ENCODE data around the gene PTPRT.

PTPRT gene

DNA sequence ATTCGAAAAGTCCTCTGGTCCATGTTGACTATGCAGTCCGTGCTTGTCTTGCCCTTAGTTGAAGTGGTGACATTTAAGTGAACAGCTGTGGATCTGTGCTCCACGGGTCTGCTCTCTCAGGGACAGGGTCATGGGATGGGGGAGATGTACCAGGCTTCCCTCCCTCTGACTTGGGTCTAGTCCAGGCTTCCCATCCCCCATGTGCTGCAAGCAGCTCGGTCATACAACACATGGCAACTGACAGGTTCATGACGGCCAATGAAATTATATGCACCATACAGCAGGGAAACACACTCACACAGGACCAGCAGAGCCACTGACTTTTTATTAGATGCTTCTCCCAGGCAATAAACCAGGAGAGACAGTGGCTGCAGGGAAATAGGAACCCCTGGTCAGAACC is 201.4 kb downstream of the PTPRT start:
- Histone ChIP-seq H3K9me3 (ENCODE audit: control insufficient read depth, low read length) (no peaks in the 10 kb centered on the region), H3K4me3 (ENCODE audit: low read length) (no peak overlapping the region), H3K9ac (ENCODE audit: low read length) (no peak overlapping the region), H3K4me1 (ENCODE audit: control insufficient read depth, insufficient read depth, low read length) (no peaks in the 10 kb centered on the region), H3K36me3 (ENCODE audit: control insufficient read depth, insufficient read depth, low read length, severe bottlenecking) (no peaks in the 10 kb centered on the region), H3K27me3 (replicated peaks; ENCODE audit: control insufficient read depth, insufficient read depth, low read length) (no peaks in the 10 kb centered on the region)
- DNase-seq (ENCODE audit: low read depth), result no peak

DNA sequence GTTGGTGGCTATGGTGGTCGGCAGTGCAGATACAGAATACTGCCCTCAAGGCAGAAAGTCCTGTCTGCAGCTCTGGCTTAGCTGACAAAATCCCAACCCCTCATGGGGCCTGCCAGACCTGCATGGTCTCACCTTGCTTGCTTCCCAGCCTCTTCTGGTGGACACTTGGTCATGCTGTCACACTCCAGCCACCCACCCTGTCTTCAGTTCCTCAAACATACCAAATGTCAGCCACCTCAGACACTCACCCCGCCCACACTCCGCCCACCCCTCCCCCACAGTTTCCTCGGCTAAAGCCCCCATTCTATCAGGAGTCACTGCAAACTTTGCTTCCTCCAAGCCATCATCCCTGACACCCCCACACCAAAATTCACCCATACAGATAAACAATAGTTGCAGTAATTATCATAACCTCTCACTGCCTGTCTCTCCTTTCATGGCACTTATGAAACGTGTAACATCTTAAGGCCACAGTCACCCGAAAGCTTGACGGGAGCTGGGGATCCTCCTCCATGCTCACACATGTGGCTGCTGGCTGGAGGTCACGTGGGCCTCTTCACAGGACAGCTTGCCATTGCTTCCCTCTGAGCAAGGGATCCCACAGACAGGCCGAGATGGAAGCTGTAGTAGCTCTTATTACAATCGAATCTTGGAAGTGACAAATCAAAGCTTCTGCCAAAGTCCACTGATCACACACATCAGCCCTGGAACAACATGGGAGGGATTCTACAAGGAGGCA is 202.2 kb downstream of the PTPRT start:
- DNase-seq (ENCODE audit: low read depth), result no peak
- Histone ChIP-seq H3K27me3 (replicated peaks; ENCODE audit: control insufficient read depth, insufficient read depth, low read length) (no peaks in the 10 kb centered on the region), H3K36me3 (ENCODE audit: control insufficient read depth, insufficient read depth, low read length, severe bottlenecking) (no peaks in the 10 kb centered on the region), H3K4me3 (ENCODE audit: low read length) (no peak overlapping the region), H3K4me1 (ENCODE audit: control insufficient read depth, insufficient read depth, low read length) (no peaks in the 10 kb centered on the region), H3K9ac (ENCODE audit: low read length) (no peak overlapping the region), H3K9me3 (ENCODE audit: control insufficient read depth, low read length) (no peaks in the 10 kb centered on the region)

DNA sequence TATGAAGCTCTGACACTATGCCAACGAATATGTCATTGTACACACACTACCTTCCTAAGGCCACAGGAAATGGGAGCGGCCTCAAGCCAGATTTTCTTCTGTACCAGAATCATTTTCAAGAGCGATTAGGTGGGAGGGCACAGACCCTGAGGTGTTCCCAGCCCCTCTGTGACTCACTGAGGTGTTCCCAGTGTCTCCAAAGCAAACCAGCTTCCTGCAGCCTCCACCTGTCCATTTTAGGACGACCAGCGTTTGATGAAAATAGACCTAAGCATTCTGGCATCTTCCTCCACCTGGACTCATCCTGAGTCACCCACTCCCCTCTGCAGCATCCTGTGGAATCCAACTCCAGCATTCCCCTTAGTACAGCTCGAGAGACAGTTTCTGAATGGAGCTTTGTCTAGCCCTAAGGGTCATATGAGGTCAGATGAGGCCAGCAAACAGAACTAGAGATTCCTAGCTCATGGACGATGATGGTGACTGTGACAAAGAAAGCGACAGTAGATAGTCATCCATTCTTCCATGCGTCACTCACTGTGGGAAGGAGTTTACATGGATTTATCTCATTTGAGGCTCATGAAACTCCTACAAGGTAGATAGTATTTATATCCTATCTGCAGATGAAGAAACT is 203.4 kb downstream of the PTPRT start:
- Histone ChIP-seq H3K4me3 (ENCODE audit: low read length) (no peak overlapping the region), H3K36me3 (ENCODE audit: control insufficient read depth, insufficient read depth, low read length, severe bottlenecking) (no peaks in the 10 kb centered on the region), H3K9me3 (ENCODE audit: control insufficient read depth, low read length) (no peaks in the 10 kb centered on the region), H3K4me1 (ENCODE audit: control insufficient read depth, insufficient read depth, low read length) (no peaks in the 10 kb centered on the region), H3K9ac (ENCODE audit: low read length) (no peak overlapping the region), H3K27me3 (replicated peaks; ENCODE audit: control insufficient read depth, insufficient read depth, low read length) (no peaks in the 10 kb centered on the region)
- no peak for DNase-seq (ENCODE audit: low read depth)

DNA sequence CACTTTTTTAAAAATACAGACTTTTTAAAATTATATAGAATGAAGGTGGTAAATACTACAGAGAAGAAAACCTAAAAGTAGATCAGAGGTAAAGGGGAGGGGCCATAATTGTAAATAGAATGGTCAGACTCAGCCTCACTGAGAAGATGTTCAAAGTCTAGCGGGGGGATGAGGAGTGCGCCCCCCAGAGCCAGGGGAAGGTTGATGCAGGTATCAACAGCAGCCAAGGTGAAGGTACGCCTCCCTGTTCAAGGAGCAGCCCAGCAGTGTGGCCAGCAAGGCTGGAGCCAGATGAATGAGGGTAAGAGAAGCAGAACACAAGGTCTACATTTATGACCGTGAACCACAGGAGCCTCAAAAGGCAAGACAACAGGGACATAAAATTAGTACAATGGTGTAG is 204.1 kb downstream of the PTPRT start:
- no peaks in the 10 kb centered on the region for H3K36me3 ChIP-seq (ENCODE audit: control insufficient read depth, insufficient read depth, low read length, severe bottlenecking)
- no peak for DNase-seq (ENCODE audit: low read depth)
- H3K9ac ChIP-seq (ENCODE audit: low read length), result no peak overlapping the region
- H3K27me3 ChIP-seq (replicated peaks; ENCODE audit: control insufficient read depth, insufficient read depth, low read length), result no peaks in the 10 kb centered on the region
- H3K4me3 ChIP-seq (ENCODE audit: low read length), result no peak overlapping the region
- H3K4me1 ChIP-seq (ENCODE audit: control insufficient read depth, insufficient read depth, low read length), result no peaks in the 10 kb centered on the region
- H3K9me3 ChIP-seq (ENCODE audit: control insufficient read depth, low read length), result no peaks in the 10 kb centered on the region

DNA sequence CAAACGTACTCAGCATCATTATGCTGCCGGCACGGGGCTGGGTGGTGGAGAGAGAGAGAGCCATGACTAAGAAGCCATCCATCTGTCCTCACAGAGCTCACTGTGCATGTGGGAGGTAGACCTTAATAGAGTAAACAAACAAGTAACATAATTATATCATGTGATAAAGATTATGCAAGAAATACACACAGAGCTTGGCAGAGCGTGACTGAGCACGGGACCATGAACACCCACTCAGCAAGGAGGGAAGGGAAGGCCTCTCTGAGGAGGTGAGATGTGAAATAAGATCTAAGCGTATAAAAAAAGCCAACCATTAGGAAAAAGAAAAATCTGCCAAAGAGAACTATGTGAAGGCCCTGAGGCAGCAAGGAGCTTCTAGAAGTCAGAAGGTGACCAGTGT is 207.5 kb downstream of the PTPRT start:
- Histone ChIP-seq H3K36me3 (ENCODE audit: control insufficient read depth, insufficient read depth, low read length, severe bottlenecking) (no peaks in the 10 kb centered on the region), H3K9ac (ENCODE audit: low read length) (no peak overlapping the region), H3K4me3 (ENCODE audit: low read length) (no peak overlapping the region), H3K4me1 (ENCODE audit: control insufficient read depth, insufficient read depth, low read length) (no peaks in the 10 kb centered on the region), H3K27me3 (replicated peaks; ENCODE audit: control insufficient read depth, insufficient read depth, low read length) (no peaks in the 10 kb centered on the region), H3K9me3 (ENCODE audit: control insufficient read depth, low read length) (no peaks in the 10 kb centered on the region)
- no peak for DNase-seq (ENCODE audit: low read depth)

DNA sequence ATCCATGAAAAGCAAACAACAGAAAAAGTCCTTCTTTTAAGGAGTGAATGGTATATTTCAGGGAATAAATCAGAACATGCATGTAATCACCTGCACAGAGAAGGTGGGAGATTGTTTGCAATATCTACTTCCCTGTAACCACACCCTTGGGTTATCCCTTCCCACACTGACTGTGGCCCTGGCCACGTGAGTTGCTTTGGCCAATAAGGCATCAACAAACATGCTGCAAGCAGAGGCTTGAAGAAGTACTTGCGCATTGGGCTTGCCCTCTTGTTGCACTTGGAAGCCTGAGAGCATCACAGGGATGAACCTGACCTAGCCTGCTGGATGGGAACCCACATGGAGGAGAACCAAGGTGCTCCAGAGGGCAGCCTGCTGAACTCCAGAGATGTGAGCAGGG is 208.5 kb downstream of the PTPRT start:
- no peaks in the 10 kb centered on the region for H3K9me3 ChIP-seq (ENCODE audit: control insufficient read depth, low read length)
- no peaks in the 10 kb centered on the region for H3K27me3 ChIP-seq (replicated peaks; ENCODE audit: control insufficient read depth, insufficient read depth, low read length)
- no peak overlapping the region for H3K4me3 ChIP-seq (ENCODE audit: low read length)

DNA sequence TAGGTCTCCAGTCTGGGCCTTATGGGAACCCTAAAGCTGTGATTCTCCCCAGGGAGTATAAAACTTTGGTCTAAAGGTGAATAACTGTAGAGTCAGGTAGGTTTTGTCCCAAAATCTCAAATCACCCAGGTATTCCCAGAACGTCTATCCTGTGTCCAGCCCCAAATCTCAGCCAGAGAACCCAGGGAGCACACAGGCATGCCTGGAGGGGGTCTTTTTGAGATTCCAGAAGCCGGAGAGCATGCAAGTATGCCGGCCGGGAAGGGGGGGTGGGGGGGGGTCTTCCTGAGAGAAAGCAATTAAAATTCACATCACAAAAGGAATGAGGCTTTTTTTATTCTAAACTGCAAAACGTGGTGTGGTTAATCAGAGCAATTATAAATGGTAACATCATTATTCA is 210.0 kb downstream of the PTPRT start:
- no peak for DNase-seq (ENCODE audit: low read depth)
- H3K4me1 ChIP-seq (ENCODE audit: control insufficient read depth, insufficient read depth, low read length), result no peaks in the 10 kb centered on the region
- H3K36me3 ChIP-seq (ENCODE audit: control insufficient read depth, insufficient read depth, low read length, severe bottlenecking), result no peaks in the 10 kb centered on the region
- no peak overlapping the region for H3K4me3 ChIP-seq (ENCODE audit: low read length)
- H3K27me3 ChIP-seq (replicated peaks; ENCODE audit: control insufficient read depth, insufficient read depth, low read length), result no peaks in the 10 kb centered on the region
- no peak overlapping the region for H3K9ac ChIP-seq (ENCODE audit: low read length)
- no peaks in the 10 kb centered on the region for H3K9me3 ChIP-seq (ENCODE audit: control insufficient read depth, low read length)

More for the DNA sequence above, 208.5 kb downstream of the PTPRT start:
- Histone ChIP-seq H3K9ac (ENCODE audit: low read length) (no peak overlapping the region), H3K36me3 (ENCODE audit: control insufficient read depth, insufficient read depth, low read length, severe bottlenecking) (no peaks in the 10 kb centered on the region), H3K4me1 (ENCODE audit: control insufficient read depth, insufficient read depth, low read length) (no peaks in the 10 kb centered on the region)
- DNase-seq (ENCODE audit: low read depth), result no peak

DNA sequence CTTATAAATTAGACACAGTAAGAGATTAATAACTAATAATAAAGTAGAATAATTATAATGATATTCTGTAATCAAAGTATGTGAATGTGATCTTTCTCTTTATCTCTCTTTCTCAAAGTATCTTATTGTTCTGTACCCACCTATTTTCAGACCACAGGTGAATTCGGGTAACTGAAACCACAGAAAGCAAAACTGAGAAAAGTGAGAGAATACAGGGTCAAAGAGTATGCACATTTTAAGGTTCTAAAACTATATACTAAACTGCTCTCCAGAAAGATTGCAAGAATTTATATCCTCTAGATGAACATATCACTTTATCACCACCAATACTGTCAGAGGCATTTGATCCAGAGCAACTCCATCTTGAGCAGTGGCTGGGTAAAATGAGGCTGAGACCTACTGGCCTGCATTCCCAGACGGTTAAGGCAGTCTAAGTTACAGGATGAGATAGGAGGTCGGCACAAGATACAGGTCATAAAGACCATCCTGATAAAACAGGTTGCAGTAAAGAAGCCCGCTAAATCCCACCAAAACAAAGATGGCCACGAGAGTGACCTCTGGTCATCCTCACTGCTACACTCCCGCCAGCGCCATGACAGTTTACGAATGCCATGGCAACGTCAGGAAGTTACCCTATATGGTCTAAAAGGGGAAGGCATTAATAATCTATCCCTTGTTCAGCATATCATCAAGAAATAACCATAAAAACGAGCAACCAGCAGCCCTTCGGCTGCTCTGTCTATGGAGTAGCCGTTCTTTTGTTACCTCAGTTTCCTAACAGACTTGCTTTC is 211.3 kb downstream of the PTPRT start:
- no peaks in the 10 kb centered on the region for H3K4me1 ChIP-seq (ENCODE audit: control insufficient read depth, insufficient read depth, low read length)
- no peaks in the 10 kb centered on the region for H3K9me3 ChIP-seq (ENCODE audit: control insufficient read depth, low read length)
- no peak overlapping the region for H3K4me3 ChIP-seq (ENCODE audit: low read length)
- H3K36me3 ChIP-seq (ENCODE audit: control insufficient read depth, insufficient read depth, low read length, severe bottlenecking), result no peaks in the 10 kb centered on the region
- DNase-seq (ENCODE audit: low read depth), result no peak
- no peak overlapping the region for H3K9ac ChIP-seq (ENCODE audit: low read length)
- no peaks in the 10 kb centered on the region for H3K27me3 ChIP-seq (replicated peaks; ENCODE audit: control insufficient read depth, insufficient read depth, low read length)

DNA sequence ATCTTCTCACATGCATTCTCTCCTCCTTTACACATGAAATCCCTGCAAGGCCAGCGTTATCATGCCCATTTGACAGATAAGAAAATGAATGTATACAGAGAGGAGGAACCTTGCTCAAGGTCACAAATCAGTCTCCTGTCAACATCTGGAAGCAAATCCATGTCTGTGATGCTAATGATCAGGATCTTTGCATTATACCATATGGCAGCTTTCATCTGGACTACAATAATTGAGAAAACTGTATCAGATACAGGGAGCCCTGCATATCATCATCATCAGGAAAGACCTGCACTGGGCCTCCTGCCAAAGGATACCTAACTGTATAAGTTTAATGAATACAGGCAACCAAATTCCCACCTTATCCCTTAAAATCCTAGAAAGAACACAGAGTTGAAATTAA is 213.7 kb downstream of the PTPRT start:
- H3K9ac ChIP-seq (ENCODE audit: low read length), result no peak overlapping the region
- no peaks in the 10 kb centered on the region for H3K9me3 ChIP-seq (ENCODE audit: control insufficient read depth, low read length)
- H3K36me3 ChIP-seq (ENCODE audit: control insufficient read depth, insufficient read depth, low read length, severe bottlenecking), result no peaks in the 10 kb centered on the region
- H3K4me1 ChIP-seq (ENCODE audit: control insufficient read depth, insufficient read depth, low read length), result no peaks in the 10 kb centered on the region
- no peak for DNase-seq (ENCODE audit: low read depth)
- H3K27me3 ChIP-seq (replicated peaks; ENCODE audit: control insufficient read depth, insufficient read depth, low read length), result no peaks in the 10 kb centered on the region
- no peak overlapping the region for H3K4me3 ChIP-seq (ENCODE audit: low read length)

DNA sequence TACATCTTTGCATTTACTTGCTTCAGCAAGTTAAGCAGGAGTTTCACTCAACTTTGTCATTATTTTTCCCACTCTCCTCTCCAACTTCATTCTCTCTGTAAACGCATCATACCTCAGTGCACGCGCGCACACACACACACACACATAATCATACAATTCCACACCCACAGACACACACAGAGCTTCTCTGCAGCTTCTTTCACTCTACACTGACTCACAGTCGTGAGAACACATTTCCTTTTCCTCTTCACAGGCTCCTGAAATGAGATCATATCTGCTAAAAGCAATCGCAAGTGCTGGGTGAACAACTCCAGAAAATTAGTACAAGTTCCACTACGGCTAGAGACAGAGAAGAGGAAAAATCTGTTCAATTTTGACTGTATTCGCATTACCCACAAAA is 215.4 kb downstream of the PTPRT start:
- no peaks in the 10 kb centered on the region for H3K9me3 ChIP-seq (ENCODE audit: control insufficient read depth, low read length)
- no peaks in the 10 kb centered on the region for H3K27me3 ChIP-seq (replicated peaks; ENCODE audit: control insufficient read depth, insufficient read depth, low read length)
- H3K4me3 ChIP-seq (ENCODE audit: low read length), result no peak overlapping the region

DNA sequence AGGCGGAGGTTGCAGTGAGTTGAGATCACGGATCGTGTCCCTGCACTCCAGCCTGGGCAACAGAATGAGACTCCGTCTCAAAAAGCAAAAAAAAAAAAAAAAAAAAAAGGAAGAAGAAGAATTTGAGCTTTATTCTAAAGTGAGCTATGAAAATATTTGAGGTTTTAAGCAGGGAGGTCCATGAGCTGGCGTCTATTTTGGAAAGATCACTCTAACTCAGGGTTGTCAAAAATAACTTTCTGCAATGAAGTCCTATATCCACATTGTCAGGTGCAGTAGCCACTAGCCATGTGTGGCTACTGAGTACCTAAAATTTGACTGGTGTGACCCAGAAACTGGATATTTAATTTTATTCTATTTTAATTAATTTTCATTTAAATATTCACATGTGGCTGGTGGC is 217.1 kb downstream of the PTPRT start:
- DNase-seq (ENCODE audit: low read depth), result no peak
- H3K9ac ChIP-seq (ENCODE audit: low read length), result no peak overlapping the region
- H3K27me3 ChIP-seq (replicated peaks; ENCODE audit: control insufficient read depth, insufficient read depth, low read length), result no peaks in the 10 kb centered on the region
- no peaks in the 10 kb centered on the region for H3K4me1 ChIP-seq (ENCODE audit: control insufficient read depth, insufficient read depth, low read length)
- H3K4me3 ChIP-seq (ENCODE audit: low read length), result no peak overlapping the region
- H3K36me3 ChIP-seq (ENCODE audit: control insufficient read depth, insufficient read depth, low read length, severe bottlenecking), result no peaks in the 10 kb centered on the region
- H3K9me3 ChIP-seq (ENCODE audit: control insufficient read depth, low read length), result no peaks in the 10 kb centered on the region

More for the DNA sequence above, 215.4 kb downstream of the PTPRT start:
- no peak for DNase-seq (ENCODE audit: low read depth)
- no peaks in the 10 kb centered on the region for H3K36me3 ChIP-seq (ENCODE audit: control insufficient read depth, insufficient read depth, low read length, severe bottlenecking)
- no peaks in the 10 kb centered on the region for H3K4me1 ChIP-seq (ENCODE audit: control insufficient read depth, insufficient read depth, low read length)
- H3K9ac ChIP-seq (ENCODE audit: low read length), result no peak overlapping the region

Data from adipocyte (in vitro differentiated cells).